Hepatocyte (in vitro differentiated cells): ENCODE results near the gene GPR153. TPM values are rescaled to one million over a fixed set of nuclear protein-coding genes. Genes with fewer than 3 reads are reported as not detected.

Experiments used
- DNase-seq: peaks from one replicate; pipeline ENCODE4 v3.0.0-alpha.2; 2016; ENCODE audit warnings: low spot score
- H2AFZ ChIP-seq: fragments of 200-600 bp; sonication (generic); 2 replicates; pipeline ENCODE4 v1.6.0; 2016; ENCODE audit warnings: antibody characterized with exemption, mild to moderate bottlenecking
- H3K27ac ChIP-seq: fragments of 200-600 bp; sonication (generic); 2 replicates; pipeline ENCODE4 v1.5.1; 2016; ENCODE audit warnings: mild to moderate bottlenecking
- H3K27me3 ChIP-seq: fragments of 200-600 bp; sonication (generic); 2 replicates; pipeline ENCODE4 v1.6.1; 2016
- H3K36me3 ChIP-seq: fragments of 200-600 bp; sonication (generic); replicated peaks from 2 replicates; pipeline ENCODE4 v1.5.1; 2016; ENCODE audit warnings: low read depth; ENCODE audit not compliant: insufficient read depth
- H3K4me1 ChIP-seq: fragments of 200-600 bp; sonication (generic); 2 replicates; pipeline ENCODE4 v1.5.1; 2016; ENCODE audit warnings: mild to moderate bottlenecking, moderate library complexity; ENCODE audit not compliant: insufficient read depth
- H3K4me2 ChIP-seq: fragments of 200-600 bp; sonication (generic); 2 replicates; pipeline ENCODE4 v1.6.0; 2016
- H3K4me3 ChIP-seq: fragments of 200-600 bp; sonication (generic); 2 replicates; pipeline ENCODE4 v1.5.1; 2016; ENCODE audit warnings: mild to moderate bottlenecking
- H3K79me2 ChIP-seq: fragments of 200-600 bp; sonication (generic); 2 replicates; pipeline ENCODE4 v1.6.0; 2017; ENCODE audit warnings: mild to moderate bottlenecking
- H3K9me2 ChIP-seq: fragments of 200-600 bp; sonication (generic); replicated peaks from 2 replicates; pipeline ENCODE4 v1.6.0; 2017; ENCODE audit warnings: mild to moderate bottlenecking; ENCODE audit not compliant: insufficient read depth
- H3K9me3 ChIP-seq: fragments of 200-600 bp; sonication (generic); 2 replicates; pipeline ENCODE4 v1.5.1; 2016; ENCODE audit warnings: low read depth, mild to moderate bottlenecking
- H4K20me1 ChIP-seq: fragments of 200-600 bp; sonication (generic); 2 replicates; pipeline ENCODE4 v1.6.0; 2016; ENCODE audit warnings: mild to moderate bottlenecking; ENCODE audit not compliant: insufficient read depth, poor library complexity, severe bottlenecking
- EZH2 ChIP-seq: fragments of 200-600 bp; sonication (generic); IDR thresholded peaks from 2 replicates; pipeline ENCODE4 v1.6.1; 2016; ENCODE audit warnings: antibody characterized with exemption, mild to moderate bottlenecking, borderline replicate concordance
- EZH2phosphoT487 ChIP-seq: fragments of 200-600 bp; sonication (generic); IDR thresholded peaks from one replicate; pipeline ENCODE4 v1.6.1; 2018; ENCODE audit warnings: antibody characterized with exemption, mild to moderate bottlenecking, low read depth, moderate library complexity; ENCODE audit not compliant: unreplicated experiment, severe bottlenecking
- WGBS: methylation state at CpG from one replicate; pipeline ENCODE4 v1.1.6; 2016; ENCODE audit warnings: low lambda C conversion rate; ENCODE audit errors: missing lambda C conversion rate; 5-methylcytosine and 5-hydroxymethylcytosine counted together
- polyA plus RNA-seq: library from polyadenylated mRNA; unstranded; fragments of >200 nt; fragmentation: Nextera tagmentation; extraction: Ambion mirVana; gene quantifications from 2 replicates; pipeline ENCODE4 v1.2.1, GENCODE V29; 2016
- total RNA-seq: library from RNA; depleted of rRNA; stranded (reverse); fragments of >200 nt; gene quantifications from 2 replicates; pipeline ENCODE4 v1.2.3, GENCODE V29; 2014
- TF ChIP-seq, protein P1 (sequence below): fragments of 200-600 bp; sonication (generic); IDR thresholded peaks from 2 replicates; pipeline ENCODE4 v1.5.1; 2016; ENCODE audit warnings: antibody characterized with exemption, mild to moderate bottlenecking; ENCODE audit not compliant: poor library complexity

GPR153 gene
- total and polyA plus RNA-seq, 2 experiments from 2014 or later = 9.1 to 13.5 TPM

GRCh38 chr1:6302568-6302967, 41.7 kb upstream of the GPR153 start:
- Histone ChIP-seq H3K9me2 (no peaks in the 10 kb centered on the region), H3K4me1 (no peaks in the 10 kb centered on the region), H3K27me3 (no peaks in the 10 kb centered on the region), H3K4me3 (no peak overlapping the region), H2AFZ (no peak overlapping the region), H3K9me3 (no peaks in the 10 kb centered on the region), H3K4me2 (no peak overlapping the region), H4K20me1 (no peaks in the 10 kb centered on the region), H3K27ac (no peak overlapping the region), H3K36me3 (no peaks in the 10 kb centered on the region), H3K79me2 (no peaks in the 10 kb centered on the region)
- 95% methylated on average over 7 of the region's 7 CpGs for WGBS
- TF ChIP-seq EZH2phosphoT487 (no peak), EZH2 (no peak)
- no peak for DNase-seq

DNA sequence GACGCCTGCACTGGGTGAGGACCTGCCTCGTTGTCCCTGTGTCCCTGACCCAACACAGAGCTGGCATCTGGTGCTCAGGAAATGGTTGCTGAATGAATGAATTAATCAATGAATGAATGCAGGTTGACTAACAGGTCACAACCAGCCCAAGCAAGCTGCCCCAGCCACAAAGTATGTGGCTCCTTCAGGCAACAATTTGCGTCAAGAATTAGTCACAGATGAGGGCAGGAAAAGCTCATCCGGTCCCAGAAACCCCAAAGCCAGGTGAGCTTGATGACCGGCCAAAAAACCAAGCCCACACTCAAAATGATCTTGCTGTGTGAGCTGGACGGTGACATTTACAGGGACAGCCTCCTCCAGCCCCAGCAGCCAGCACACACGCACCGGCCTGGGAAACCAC, 40.6 kb upstream of the GPR153 start:
- Histone ChIP-seq H4K20me1 (no peaks in the 10 kb centered on the region), H3K4me2 (no peak overlapping the region), H3K4me3 (no peak overlapping the region), H3K9me2 (no peaks in the 10 kb centered on the region), H3K27me3 (no peaks in the 10 kb centered on the region), H2AFZ (no peak overlapping the region), H3K9me3 (no peaks in the 10 kb centered on the region), H3K4me1 (no peaks in the 10 kb centered on the region), H3K36me3 (no peaks in the 10 kb centered on the region), H3K27ac (no peak overlapping the region), H3K79me2 (no peaks in the 10 kb centered on the region)
- TF ChIP-seq EZH2 = no peak
- TF ChIP-seq, protein P1, sequence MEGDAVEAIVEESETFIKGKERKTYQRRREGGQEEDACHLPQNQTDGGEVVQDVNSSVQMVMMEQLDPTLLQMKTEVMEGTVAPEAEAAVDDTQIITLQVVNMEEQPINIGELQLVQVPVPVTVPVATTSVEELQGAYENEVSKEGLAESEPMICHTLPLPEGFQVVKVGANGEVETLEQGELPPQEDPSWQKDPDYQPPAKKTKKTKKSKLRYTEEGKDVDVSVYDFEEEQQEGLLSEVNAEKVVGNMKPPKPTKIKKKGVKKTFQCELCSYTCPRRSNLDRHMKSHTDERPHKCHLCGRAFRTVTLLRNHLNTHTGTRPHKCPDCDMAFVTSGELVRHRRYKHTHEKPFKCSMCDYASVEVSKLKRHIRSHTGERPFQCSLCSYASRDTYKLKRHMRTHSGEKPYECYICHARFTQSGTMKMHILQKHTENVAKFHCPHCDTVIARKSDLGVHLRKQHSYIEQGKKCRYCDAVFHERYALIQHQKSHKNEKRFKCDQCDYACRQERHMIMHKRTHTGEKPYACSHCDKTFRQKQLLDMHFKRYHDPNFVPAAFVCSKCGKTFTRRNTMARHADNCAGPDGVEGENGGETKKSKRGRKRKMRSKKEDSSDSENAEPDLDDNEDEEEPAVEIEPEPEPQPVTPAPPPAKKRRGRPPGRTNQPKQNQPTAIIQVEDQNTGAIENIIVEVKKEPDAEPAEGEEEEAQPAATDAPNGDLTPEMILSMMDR = no peak
- TF ChIP-seq EZH2phosphoT487 = no peak
- WGBS = 91% methylated on average over 8 of the region's 8 CpGs
- DNase-seq = no peak

DNA sequence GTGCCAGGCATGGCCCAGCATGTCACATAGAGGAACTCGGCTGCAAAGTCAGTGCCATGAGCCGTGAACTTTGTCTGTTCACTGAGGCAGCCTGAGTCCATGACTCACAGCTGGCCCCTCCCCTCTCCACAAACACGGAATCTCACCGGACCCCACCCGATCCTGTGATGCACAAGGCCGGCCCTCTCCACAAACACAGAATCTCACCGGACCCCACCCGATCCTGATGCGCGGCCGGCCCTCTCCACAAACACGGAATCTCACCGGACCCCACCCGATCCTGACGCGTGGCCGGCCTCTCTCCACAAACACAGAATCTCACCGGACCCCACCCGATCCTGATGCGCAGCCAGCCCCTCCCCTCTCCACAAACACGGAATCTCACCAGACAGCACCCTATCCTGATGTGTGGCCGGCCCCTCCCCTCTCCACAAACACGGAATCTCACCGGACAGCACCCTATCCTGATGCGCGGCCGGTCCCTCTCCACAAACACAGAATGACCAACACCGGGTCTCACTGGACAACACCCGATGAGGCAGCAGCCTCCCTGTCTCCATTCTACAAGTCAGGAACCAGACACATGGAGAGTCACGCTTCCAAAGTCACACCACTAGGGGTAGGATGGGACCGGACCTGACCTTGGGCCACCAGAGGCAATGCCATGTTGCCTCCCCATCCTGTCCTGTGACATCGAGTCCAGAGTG, 39.6 kb upstream of the GPR153 start:
- no peaks in the 10 kb centered on the region for H3K36me3 ChIP-seq
- no peaks in the 10 kb centered on the region for H3K9me3 ChIP-seq
- WGBS = 90% methylated on average over 29 of the region's 32 CpGs
- H3K9me2 ChIP-seq = no peaks in the 10 kb centered on the region
- no peaks in the 10 kb centered on the region for H3K79me2 ChIP-seq
- no peak overlapping the region for H3K27ac ChIP-seq
- TF ChIP-seq EZH2 (no peak), EZH2phosphoT487 (no peak)
- TF ChIP-seq, protein P1 = no peak
- no peak overlapping the region for H2AFZ ChIP-seq
- no peaks in the 10 kb centered on the region for H3K4me1 ChIP-seq
- peak; percentile 50 for DNase-seq
- no peak overlapping the region for H3K4me3 ChIP-seq
- H4K20me1 ChIP-seq = no peaks in the 10 kb centered on the region
- no peaks in the 10 kb centered on the region for H3K27me3 ChIP-seq
- H3K4me2 ChIP-seq = no peak overlapping the region

DNA sequence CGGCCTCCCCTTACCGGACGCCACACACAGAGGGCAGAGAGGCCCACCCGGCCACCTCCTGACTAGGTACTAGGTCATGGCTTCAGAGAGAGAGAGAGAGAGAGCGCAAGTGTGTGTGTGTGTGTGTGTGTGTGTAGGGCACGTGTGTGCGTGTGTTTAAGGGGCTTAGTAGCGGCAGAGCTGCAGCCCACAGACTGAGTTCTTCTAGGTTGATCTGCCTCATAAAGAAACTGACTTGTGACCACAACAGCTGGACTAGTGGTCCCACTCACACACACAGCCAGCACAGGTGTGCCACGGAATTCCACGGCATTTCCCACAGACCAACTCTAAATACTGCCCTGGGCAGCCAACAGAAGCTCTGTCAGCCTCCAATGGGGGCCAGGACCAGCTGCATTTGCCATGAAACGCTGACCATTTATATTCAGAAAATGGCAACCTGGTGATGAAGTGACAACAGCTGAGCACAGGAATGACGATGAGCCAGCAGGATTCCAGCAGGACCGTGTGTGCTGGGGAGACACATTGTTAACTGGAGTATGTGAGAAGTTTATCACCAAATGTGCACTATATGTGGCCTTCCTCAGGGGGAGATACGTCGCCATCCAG, 38.8 kb upstream of the GPR153 start:
- H4K20me1 ChIP-seq = no peaks in the 10 kb centered on the region
- H3K4me1 ChIP-seq = no peaks in the 10 kb centered on the region
- H3K27me3 ChIP-seq = no peaks in the 10 kb centered on the region
- no peaks in the 10 kb centered on the region for H3K36me3 ChIP-seq
- DNase-seq = no peak
- no peaks in the 10 kb centered on the region for H3K79me2 ChIP-seq
- no peak overlapping the region for H3K4me3 ChIP-seq
- H2AFZ ChIP-seq = no peak overlapping the region
- no peak overlapping the region for H3K4me2 ChIP-seq
- TF ChIP-seq EZH2 (no peak), EZH2phosphoT487 (no peak)
- TF ChIP-seq, protein P1 = no peak
- H3K9me2 ChIP-seq = no peaks in the 10 kb centered on the region
- H3K27ac ChIP-seq = no peak overlapping the region
- WGBS = 94% methylated on average over 15 of the region's 15 CpGs
- no peaks in the 10 kb centered on the region for H3K9me3 ChIP-seq
